Measurements from ENCODE around the gene MFAP4.

The MFAP4 gene

GRCh38 chr17:19372866-19373504 lies 14.0 kb downstream of the MFAP4 start:
- Histone ChIP-seq H3K27me3 (replicated peaks; ENCODE audit: control insufficient read depth, insufficient read depth, low read length) (no peaks in the 10 kb centered on the region), H3K36me3 (ENCODE audit: control insufficient read depth, insufficient read depth, low read length) (no peaks in the 10 kb centered on the region), H3K4me3 (replicated peaks; ENCODE audit: low read depth, low read length) (no peak overlapping the region)
- no peak for TF ChIP-seq CTCF (IDR thresholded peaks at IDR 0.05; ENCODE audit: insufficient read depth, low read length, poor library complexity, severe bottlenecking)
- DNase-seq (ENCODE audit: extremely low read depth, insufficient read length), result no peak

DNA sequence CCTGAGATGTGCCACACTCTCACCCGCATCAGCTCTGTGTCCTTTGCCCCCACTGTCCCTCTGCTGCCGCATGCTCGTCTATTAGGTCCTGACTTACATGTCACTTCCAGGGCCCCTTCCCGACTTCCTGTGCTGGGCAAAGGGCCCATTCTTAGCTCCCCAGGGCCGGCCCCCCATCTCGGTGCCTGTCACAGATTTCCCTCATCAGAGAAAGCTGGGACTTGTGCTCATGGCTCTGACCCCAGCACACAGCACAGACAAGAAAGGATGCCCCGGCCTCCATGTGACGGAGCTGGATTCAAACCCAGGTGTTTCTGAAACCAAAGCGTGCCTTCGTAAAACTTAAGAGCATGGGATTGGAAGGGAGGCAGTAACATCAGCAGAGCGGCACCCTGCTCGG lies 14.6 kb downstream of the MFAP4 start:
- H3K36me3 ChIP-seq (ENCODE audit: control insufficient read depth, insufficient read depth, low read length), result no peaks in the 10 kb centered on the region
- TF ChIP-seq CTCF (IDR thresholded peaks at IDR 0.05; ENCODE audit: insufficient read depth, low read length, poor library complexity, severe bottlenecking), result no peak
- H3K4me3 ChIP-seq (replicated peaks; ENCODE audit: low read depth, low read length), result no peak overlapping the region
- no peak for DNase-seq (ENCODE audit: extremely low read depth, insufficient read length)
- no peaks in the 10 kb centered on the region for H3K27me3 ChIP-seq (replicated peaks; ENCODE audit: control insufficient read depth, insufficient read depth, low read length)

- no peaks in the 10 kb centered on the region for H3K36me3 ChIP-seq (ENCODE audit: control insufficient read depth, insufficient read depth, low read length)
- H3K4me3 ChIP-seq (replicated peaks; ENCODE audit: low read depth, low read length), result no peak overlapping the region
- no peak for TF ChIP-seq CTCF (IDR thresholded peaks at IDR 0.05; ENCODE audit: insufficient read depth, low read length, poor library complexity, severe bottlenecking)
- no peaks in the 10 kb centered on the region for H3K27me3 ChIP-seq (replicated peaks; ENCODE audit: control insufficient read depth, insufficient read depth, low read length)
- DNase-seq (ENCODE audit: extremely low read depth, insufficient read length), result no peak
Measured at GRCh38 chr17:19372011-19372370, 15.0 kb downstream of the MFAP4 start.

DNA sequence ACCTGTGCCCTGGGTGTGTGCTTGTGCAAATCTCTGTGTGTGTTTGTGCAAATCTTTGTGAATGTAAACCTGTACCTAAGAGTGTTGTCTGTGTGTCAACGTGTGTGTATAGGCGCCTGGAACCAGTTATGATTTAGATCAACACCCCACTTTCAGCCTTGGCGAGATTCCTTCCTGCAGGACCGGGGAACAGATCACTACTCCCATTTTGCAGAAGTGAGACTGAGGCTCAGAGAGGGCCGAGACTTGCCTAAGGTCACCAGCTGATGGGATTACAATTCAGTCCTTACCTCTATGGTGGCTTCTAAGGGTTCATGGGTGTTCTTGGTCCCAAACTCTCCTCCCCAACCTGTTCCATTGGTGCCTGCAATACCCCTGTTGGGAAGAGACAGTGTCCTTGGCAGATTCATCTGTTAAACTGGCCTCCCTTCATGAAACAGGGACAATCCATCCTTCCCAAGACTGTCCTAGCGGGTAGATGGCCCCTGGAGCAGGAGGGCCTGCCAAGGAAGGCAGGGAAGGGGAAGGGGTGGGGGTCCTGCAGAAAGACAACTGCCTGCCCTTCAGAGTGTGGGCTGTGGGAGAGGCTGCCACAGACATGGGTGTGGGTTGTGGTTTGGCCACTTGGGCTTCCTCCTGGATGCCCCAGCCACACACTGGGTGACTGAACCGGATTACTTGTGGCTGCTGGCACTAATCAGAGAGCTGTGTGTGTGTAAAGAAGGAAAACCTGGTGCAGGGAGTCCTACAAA lies 15.6 kb downstream of the MFAP4 start:
- Histone ChIP-seq H3K36me3 (ENCODE audit: control insufficient read depth, insufficient read depth, low read length) (no peaks in the 10 kb centered on the region), H3K27me3 (replicated peaks; ENCODE audit: control insufficient read depth, insufficient read depth, low read length) (no peaks in the 10 kb centered on the region), H3K4me3 (replicated peaks; ENCODE audit: low read depth, low read length) (no peak overlapping the region)
- TF ChIP-seq CTCF (IDR thresholded peaks at IDR 0.05; ENCODE audit: insufficient read depth, low read length, poor library complexity, severe bottlenecking), result no peak
- no peak for DNase-seq (ENCODE audit: extremely low read depth, insufficient read length)

DNA sequence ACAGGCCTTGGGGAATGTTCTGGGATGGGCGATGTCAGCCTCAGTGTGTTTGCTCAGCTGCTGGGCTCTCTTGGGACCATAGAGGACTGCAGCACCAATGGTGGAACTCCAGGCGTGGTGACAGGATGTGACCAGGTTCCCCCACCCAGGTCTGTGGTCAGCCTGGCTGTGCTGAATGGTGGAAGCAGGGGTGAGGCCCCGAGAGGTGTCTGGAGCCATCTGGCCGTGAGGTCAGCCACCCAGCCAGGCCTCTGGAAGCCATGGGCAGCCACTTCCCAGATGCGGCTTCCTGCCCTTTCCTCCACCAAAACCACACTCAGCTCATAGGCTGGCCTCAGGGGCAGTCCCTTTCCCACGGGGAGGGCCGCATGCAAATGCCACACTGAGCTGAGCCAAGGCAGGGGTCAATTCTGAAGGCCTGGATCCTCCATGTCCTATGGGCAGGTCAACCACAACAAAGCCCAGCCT lies 16.5 kb downstream of the MFAP4 start:
- no peak for TF ChIP-seq CTCF (IDR thresholded peaks at IDR 0.05; ENCODE audit: insufficient read depth, low read length, poor library complexity, severe bottlenecking)
- DNase-seq (ENCODE audit: extremely low read depth, insufficient read length), result peak; percentile 54
- H3K4me3 ChIP-seq (replicated peaks; ENCODE audit: low read depth, low read length), result no peak overlapping the region
- H3K36me3 ChIP-seq (ENCODE audit: control insufficient read depth, insufficient read depth, low read length), result no peaks in the 10 kb centered on the region
- H3K27me3 ChIP-seq (replicated peaks; ENCODE audit: control insufficient read depth, insufficient read depth, low read length), result no peaks in the 10 kb centered on the region

Measured in GM06990 (cell line).